H9 (cell line): ENCODE measurements around the gene LIN28B. TPM values are rescaled to one million over a fixed set of nuclear protein-coding genes. Genes with fewer than 3 reads are reported as not detected.
A peak's percentile ranks its signal among the peaks of the same experiment; 100 is the strongest.

Source experiments
- DNase-seq: peaks from one replicate; pipeline ENCODE4 v3.0.0-alpha.2; 2017
- H2AFZ ChIP-seq: one replicate; pipeline ENCODE4 v1.6.1; 2013; ENCODE audit warnings: mild to moderate bottlenecking, low read length, control low read depth, moderate library complexity
- H2AK5ac ChIP-seq: 2 replicates; pipeline ENCODE4 v1.6.1; 2013; ENCODE audit warnings: low read length, control low read depth, mixed read lengths; ENCODE audit not compliant: insufficient read length
- H2BK120ac ChIP-seq: one replicate; pipeline ENCODE4 v1.6.1; 2013; ENCODE audit warnings: low read depth, mild to moderate bottlenecking, low read length, control low read depth, inconsistent platforms; ENCODE audit not compliant: poor library complexity, severe bottlenecking
- H2BK12ac ChIP-seq: 2 replicates; pipeline ENCODE4 v1.6.1; 2013; ENCODE audit warnings: low read length, control low read depth, mixed read lengths, low read depth; ENCODE audit not compliant: insufficient read length
- H2BK15ac ChIP-seq: 2 replicates; pipeline ENCODE4 v1.6.1; 2013; ENCODE audit warnings: low read depth, low read length, control low read depth
- H2BK20ac ChIP-seq: one replicate; pipeline ENCODE4 v1.6.1; 2013; ENCODE audit warnings: low read depth, mild to moderate bottlenecking, low read length, control low read depth, inconsistent platforms; ENCODE audit not compliant: poor library complexity, severe bottlenecking
- H2BK5ac ChIP-seq: 2 replicates; pipeline ENCODE4 v1.6.1; 2013; ENCODE audit warnings: low read length, control low read depth, mixed read lengths; ENCODE audit not compliant: insufficient read length
- H3K14ac ChIP-seq: 2 replicates; pipeline ENCODE4 v1.6.1; 2013; ENCODE audit warnings: low read length, control low read depth; ENCODE audit not compliant: insufficient read depth
- H3K18ac ChIP-seq: 2 replicates; pipeline ENCODE4 v1.6.1; 2013; ENCODE audit warnings: low read depth, mild to moderate bottlenecking, mixed read lengths, low read length, control low read depth; ENCODE audit not compliant: insufficient read length
- H3K23ac ChIP-seq: 2 replicates; pipeline ENCODE4 v1.6.1; 2013; ENCODE audit warnings: low read length, control low read depth, mixed read lengths, low read depth; ENCODE audit not compliant: insufficient read length
- H3K23me2 ChIP-seq: 2 replicates; pipeline ENCODE4 v1.6.1; 2013; ENCODE audit warnings: low read depth, mild to moderate bottlenecking, mixed read lengths, low read length, control low read depth; ENCODE audit not compliant: insufficient read length, poor library complexity, severe bottlenecking
- H3K27ac ChIP-seq: 2 replicates; pipeline ENCODE4 v1.5.1; 2013; ENCODE audit warnings: low read length, control low read depth, mixed read lengths, low read depth; ENCODE audit not compliant: insufficient read length
- H3K27me3 ChIP-seq: 2 replicates; pipeline ENCODE4 v1.6.1; 2013; ENCODE audit warnings: low read length, control low read depth, inconsistent platforms; ENCODE audit not compliant: insufficient read depth
- H3K4ac ChIP-seq: 2 replicates; pipeline ENCODE4 v1.6.1; 2013; ENCODE audit warnings: low read depth, mild to moderate bottlenecking, control low read depth, inconsistent platforms, low read length, moderate library complexity
- H3K4me1 ChIP-seq: 2 replicates; pipeline ENCODE4 v1.6.1; 2013; ENCODE audit warnings: low read length, control low read depth, inconsistent platforms; ENCODE audit not compliant: insufficient read depth
- H3K4me2 ChIP-seq: 2 replicates; pipeline ENCODE4 v1.6.1; 2013; ENCODE audit warnings: low read length, control low read depth, mixed read lengths; ENCODE audit not compliant: insufficient read length, insufficient read depth
- H3K56ac ChIP-seq: 2 replicates; pipeline ENCODE4 v1.6.1; 2013; ENCODE audit warnings: low read depth, mild to moderate bottlenecking, mixed read lengths, low read length, control low read depth; ENCODE audit not compliant: insufficient read length
- H3K79me1 ChIP-seq: 2 replicates; pipeline ENCODE4 v1.6.1; 2013; ENCODE audit warnings: low read depth, mild to moderate bottlenecking, moderate library complexity, low read length, control low read depth, inconsistent platforms; ENCODE audit not compliant: insufficient read depth, poor library complexity, severe bottlenecking
- H3K79me2 ChIP-seq: 2 replicates; pipeline ENCODE4 v1.6.1; 2013; ENCODE audit warnings: low read length, control low read depth, inconsistent platforms; ENCODE audit not compliant: insufficient read depth
- H3K9ac ChIP-seq: 2 replicates; pipeline ENCODE4 v1.6.1; 2013; ENCODE audit warnings: low read length, control low read depth, mixed read lengths; ENCODE audit not compliant: insufficient read length; ENCODE audit errors: extremely low read depth
- H3K9me3 ChIP-seq: one replicate; pipeline ENCODE4 v1.6.1; 2013; ENCODE audit warnings: low read depth, low read length, inconsistent platforms; ENCODE audit not compliant: control insufficient read depth
- H3T11ph ChIP-seq: one replicate; pipeline ENCODE4 v1.6.1; 2013; ENCODE audit warnings: mild to moderate bottlenecking, low read length, control low read depth, inconsistent platforms
- H4K20me1 ChIP-seq: one replicate; pipeline ENCODE4 v1.6.1; 2013; ENCODE audit not compliant: control insufficient read depth, insufficient read length, insufficient read depth
- H4K5ac ChIP-seq: 2 replicates; pipeline ENCODE4 v1.6.1; 2013; ENCODE audit warnings: low read depth, mild to moderate bottlenecking, mixed read lengths, low read length, control low read depth; ENCODE audit not compliant: insufficient read length
- H4K8ac ChIP-seq: replicated peaks from 2 replicates; pipeline ENCODE4 v1.6.1; 2013; ENCODE audit warnings: low read length, control low read depth, mixed read lengths, low read depth; ENCODE audit not compliant: insufficient read length
- H4K91ac ChIP-seq: 2 replicates; pipeline ENCODE4 v1.6.1; 2013; ENCODE audit warnings: low read depth, mild to moderate bottlenecking, moderate library complexity, mixed read lengths, low read length, control low read depth; ENCODE audit not compliant: insufficient read length
- H3K27ac Mint-ChIP-seq, 3 experiments: 2 replicates in 2 of 3; 3 replicates in 1 of 3; pipeline ENCODE4 v1.8.0; 2020 to 2021; ENCODE audit warnings: mixed read lengths in 3 of 3, mild to moderate bottlenecking in 1 of 3, moderate library complexity in 1 of 3
- H3K27me3 Mint-ChIP-seq: 2 replicates; pipeline ENCODE4 v1.8.0; 2021; ENCODE audit warnings: low read depth, mild to moderate bottlenecking, moderate library complexity, mixed read lengths
- H3K36me3 Mint-ChIP-seq, 3 experiments: 2 replicates in 2 of 3; 3 replicates in 1 of 3; pipeline ENCODE4 v1.8.0; 2020 to 2021; ENCODE audit warnings: low read depth in 3 of 3, mixed read lengths in 3 of 3; ENCODE audit not compliant: insufficient read depth in 1 of 3
- H3K4me1 Mint-ChIP-seq, 2 experiments: 2 replicates each; pipeline ENCODE4 v1.8.0; 2020; ENCODE audit warnings: mixed read lengths in 2 of 2
- H3K4me3 Mint-ChIP-seq, 2 experiments: 2 replicates in 1 of 2; 3 replicates in 1 of 2; pipeline ENCODE4 v1.8.0; 2020 to 2021; ENCODE audit warnings: mild to moderate bottlenecking in 2 of 2, mixed read lengths in 2 of 2, moderate library complexity in 1 of 2
- H3K9me3 Mint-ChIP-seq, 2 experiments: 2 replicates in 1 of 2; 3 replicates in 1 of 2; pipeline ENCODE4 v1.8.0; 2020; ENCODE audit warnings: mild to moderate bottlenecking in 2 of 2, mixed read lengths in 2 of 2, moderate library complexity in 1 of 2
- CTCF ChIP-seq: fragments of 200-600 bp; sonication (generic); conservative IDR thresholded peaks from 3 replicates; pipeline ENCODE4 v1.8.0; 2021; ENCODE audit warnings: antibody characterized with exemption, mild to moderate bottlenecking
- WGBS: extraction: QIAGEN DNeasy Blood & Tissue Kit; methylation state at CpG from one replicate; pipeline ENCODE4 v1.1.7; 2013; ENCODE audit warnings: missing lambda C conversion rate, low lambda C conversion rate, mixed read lengths; ENCODE audit not compliant: insufficient read length; ENCODE audit errors: extremely low coverage; 5-methylcytosine and 5-hydroxymethylcytosine counted together
- total RNA-seq: library from RNA; stranded (reverse); gene quantifications from 2 replicates; pipeline ENCODE4 v1.2.1, GENCODE V29; 2021

The LIN28B gene
- total RNA-seq, 1 experiment from 2014 or later, result 110 TPM

- no peaks in the 10 kb centered on the region for H3K27me3 Mint-ChIP-seq
- H2BK120ac ChIP-seq, result no peak overlapping the region
- H3K4me1 ChIP-seq, result no peaks in the 10 kb centered on the region
- H3K9ac ChIP-seq, result no peak overlapping the region
- peak; percentile 49 for DNase-seq
- H4K5ac ChIP-seq, result no peak overlapping the region
- no peak overlapping the region for H4K8ac ChIP-seq
- H3K23me2 ChIP-seq, result no peaks in the 10 kb centered on the region
- no peak overlapping the region for H3K4ac ChIP-seq
- H3K23ac ChIP-seq, result no peak overlapping the region
- H3K79me1 ChIP-seq, result no peaks in the 10 kb centered on the region
- no peak overlapping the region for H3K4me3 Mint-ChIP-seq
- H2BK12ac ChIP-seq, result no peak overlapping the region
- no peak overlapping the region for H2AK5ac ChIP-seq
- H3K27me3 ChIP-seq, result no peaks in the 10 kb centered on the region
- H3K14ac ChIP-seq, result no peak overlapping the region
- no peak overlapping the region for H3K27ac ChIP-seq
- H3K79me2 ChIP-seq, result no peaks in the 10 kb centered on the region
- H3T11ph ChIP-seq, result no peak overlapping the region
- H3K4me2 ChIP-seq, result no peak overlapping the region
- TF ChIP-seq CTCF, result no peak
- H3K9me3 Mint-ChIP-seq, result no peaks in the 10 kb centered on the region
- H2BK15ac ChIP-seq, result no peak overlapping the region
- peak overlapping the region in 2 of 3 experiments; percentile 50 to 93; a peak in 6 of 7 replicates for H3K27ac Mint-ChIP-seq
- no peaks in the 10 kb centered on the region for H4K20me1 ChIP-seq
- peaks cover 1 to 10% (median 3%) of the 10 kb centered on the region in 3 experiments; a peak in 4 of 7 replicates for H3K36me3 Mint-ChIP-seq
- no CpG with 5 or more reads among the region's 2 CpGs for WGBS
- H2BK20ac ChIP-seq, result no peak overlapping the region
- H2AFZ ChIP-seq, result no peak overlapping the region
- no peaks in the 10 kb centered on the region for H3K9me3 ChIP-seq
- H3K4me1 Mint-ChIP-seq, result peaks cover 35 to 49% of the 10 kb centered on the region in 2 experiments
- no peak overlapping the region for H3K18ac ChIP-seq
- H3K56ac ChIP-seq, result no peak overlapping the region
- H2BK5ac ChIP-seq, result no peak overlapping the region
- H4K91ac ChIP-seq, result no peak overlapping the region
Measured at GRCh38 chr6:105038259-105038658, 81.4 kb downstream of the LIN28B start.
